OCI-LY1 (cell line): Measurements from ENCODE around the gene BMP5.

ENCODE experiments used
- H2AFZ ChIP-seq: fragments of 200-600 bp; sonication (generic), shearing (Covaris generic); 2 replicates; pipeline ENCODE4 v1.6.0; 2014; ENCODE audit warnings: antibody characterized with exemption, mild to moderate bottlenecking, low read length
- H3F3A ChIP-seq: fragments of 200-600 bp; sonication (generic), shearing (Covaris generic); 2 replicates; pipeline ENCODE4 v1.6.0; 2014; ENCODE audit warnings: mild to moderate bottlenecking, antibody characterized with exemption, low read length, moderate library complexity; ENCODE audit not compliant: insufficient read depth
- H3K27ac ChIP-seq: fragments of 200-600 bp; sonication (generic); 2 replicates; pipeline ENCODE4 v1.5.1; 2014; ENCODE audit warnings: low read length, mixed run types, mild to moderate bottlenecking, low read depth; ENCODE audit not compliant: poor library complexity, severe bottlenecking
- H3K27me3 ChIP-seq: fragments of 200-600 bp; sonication (generic); 2 replicates; pipeline ENCODE4 v1.6.0; 2014; ENCODE audit warnings: antibody characterized with exemption, mild to moderate bottlenecking, low read length, moderate library complexity; ENCODE audit not compliant: insufficient read depth
- H3K36me3 ChIP-seq: fragments of 200-600 bp; sonication (generic); 2 replicates; pipeline ENCODE4 v1.6.1; 2014; ENCODE audit warnings: mild to moderate bottlenecking, antibody characterized with exemption, low read length, moderate library complexity, mixed read lengths; ENCODE audit not compliant: insufficient read depth
- H3K4me1 ChIP-seq: fragments of 200-600 bp; sonication (generic); 2 replicates; pipeline ENCODE4 v1.5.1; 2014; ENCODE audit warnings: mild to moderate bottlenecking, low read length, moderate library complexity; ENCODE audit not compliant: insufficient read depth, severe bottlenecking
- H3K4me2 ChIP-seq: fragments of 200-600 bp; sonication (generic), shearing (Covaris generic); 2 replicates; pipeline ENCODE4 v1.6.1; 2014; ENCODE audit warnings: low read length
- H3K4me3 ChIP-seq: fragments of 200-600 bp; sonication (generic); 2 replicates; pipeline ENCODE4 v1.5.1; 2014; ENCODE audit warnings: low read length, low read depth, mild to moderate bottlenecking, mixed read lengths; ENCODE audit not compliant: poor library complexity, severe bottlenecking
- H3K79me2 ChIP-seq: fragments of 200-600 bp; shearing (Covaris generic); 2 replicates; pipeline ENCODE4 v1.6.1; 2016; ENCODE audit warnings: mixed run types, low read length, mixed read lengths; ENCODE audit not compliant: insufficient read depth
- H3K9ac ChIP-seq: fragments of 200-600 bp; sonication (generic), shearing (Covaris generic); 2 replicates; pipeline ENCODE4 v1.6.1; 2014; ENCODE audit warnings: mild to moderate bottlenecking, low read length, mixed read lengths
- H3K9me2 ChIP-seq: fragments of 200-600 bp; sonication (generic), shearing (Covaris generic); 2 replicates; pipeline ENCODE4 v1.6.1; 2014; ENCODE audit warnings: low read depth, mild to moderate bottlenecking, low read length, mixed read lengths
- H3K9me3 ChIP-seq: fragments of 200-600 bp; shearing (Covaris generic); 2 replicates; pipeline ENCODE4 v1.6.1; 2014; ENCODE audit warnings: low read length, mixed read lengths
- H4K20me1 ChIP-seq: fragments of 200-600 bp; sonication (generic), shearing (Covaris generic); 2 replicates; pipeline ENCODE4 v1.6.0; 2016; ENCODE audit warnings: mild to moderate bottlenecking, low read length; ENCODE audit not compliant: insufficient read depth
- EZH2 ChIP-seq: fragments of 200-600 bp; sonication (generic), shearing (Covaris generic); IDR thresholded peaks from 2 replicates; pipeline ENCODE4 v1.8.0; 2017; ENCODE audit warnings: borderline replicate concordance, mixed run types, mild to moderate bottlenecking, antibody characterized with exemption, low read length, moderate library complexity, mixed read lengths
- TF ChIP-seq, protein P1 (sequence below): fragments of 200-600 bp; sonication (generic), shearing (Covaris generic); IDR thresholded peaks from 2 replicates; pipeline ENCODE4 v1.5.1; 2017; ENCODE audit warnings: mild to moderate bottlenecking, antibody characterized with exemption, low read length, moderate library complexity, mixed read lengths

BMP5 gene

GRCh38 chr6:55835220-55835619 is 40.2 kb downstream of the BMP5 start:
- Histone ChIP-seq H3K9me2 (no peaks in the 10 kb centered on the region), H3K36me3 (no peaks in the 10 kb centered on the region), H3K4me3 (no peak overlapping the region), H3K4me1 (no peaks in the 10 kb centered on the region), H4K20me1 (no peaks in the 10 kb centered on the region), H3F3A (no peaks in the 10 kb centered on the region), H3K27ac (no peak overlapping the region), H3K9ac (no peak overlapping the region), H3K9me3 (no peaks in the 10 kb centered on the region), H3K79me2 (no peaks in the 10 kb centered on the region), H3K27me3 (no peaks in the 10 kb centered on the region), H3K4me2 (no peak overlapping the region), H2AFZ (no peak overlapping the region)
- no peak for TF ChIP-seq EZH2
- TF ChIP-seq, protein P1, sequence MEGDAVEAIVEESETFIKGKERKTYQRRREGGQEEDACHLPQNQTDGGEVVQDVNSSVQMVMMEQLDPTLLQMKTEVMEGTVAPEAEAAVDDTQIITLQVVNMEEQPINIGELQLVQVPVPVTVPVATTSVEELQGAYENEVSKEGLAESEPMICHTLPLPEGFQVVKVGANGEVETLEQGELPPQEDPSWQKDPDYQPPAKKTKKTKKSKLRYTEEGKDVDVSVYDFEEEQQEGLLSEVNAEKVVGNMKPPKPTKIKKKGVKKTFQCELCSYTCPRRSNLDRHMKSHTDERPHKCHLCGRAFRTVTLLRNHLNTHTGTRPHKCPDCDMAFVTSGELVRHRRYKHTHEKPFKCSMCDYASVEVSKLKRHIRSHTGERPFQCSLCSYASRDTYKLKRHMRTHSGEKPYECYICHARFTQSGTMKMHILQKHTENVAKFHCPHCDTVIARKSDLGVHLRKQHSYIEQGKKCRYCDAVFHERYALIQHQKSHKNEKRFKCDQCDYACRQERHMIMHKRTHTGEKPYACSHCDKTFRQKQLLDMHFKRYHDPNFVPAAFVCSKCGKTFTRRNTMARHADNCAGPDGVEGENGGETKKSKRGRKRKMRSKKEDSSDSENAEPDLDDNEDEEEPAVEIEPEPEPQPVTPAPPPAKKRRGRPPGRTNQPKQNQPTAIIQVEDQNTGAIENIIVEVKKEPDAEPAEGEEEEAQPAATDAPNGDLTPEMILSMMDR, result no peak

DNA sequence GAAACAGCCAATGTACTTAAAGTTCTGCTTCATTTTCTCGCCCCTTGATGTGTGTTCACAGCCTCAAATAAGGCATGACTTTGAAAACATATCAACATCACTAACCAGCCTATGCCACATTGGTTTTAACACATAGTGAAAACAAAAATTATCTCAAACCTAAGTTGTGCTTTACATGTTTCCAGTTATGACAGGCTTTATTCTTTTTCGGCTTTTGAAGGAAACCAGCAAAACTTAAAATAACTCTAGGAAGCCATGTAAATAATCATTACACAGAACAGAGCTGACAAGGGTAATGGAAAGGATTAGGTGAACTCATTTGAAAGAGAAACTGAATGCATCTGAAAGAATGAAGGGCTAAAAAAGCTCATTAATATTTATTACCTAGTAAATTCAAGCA is 42.1 kb downstream of the BMP5 start:
- no peaks in the 10 kb centered on the region for H3K79me2 ChIP-seq
- H3K9me2 ChIP-seq, result no peaks in the 10 kb centered on the region
- H3K4me2 ChIP-seq, result no peak overlapping the region
- H3K9ac ChIP-seq, result no peak overlapping the region
- no peaks in the 10 kb centered on the region for H3K27me3 ChIP-seq
- TF ChIP-seq, protein P1, result no peak
- H3K4me1 ChIP-seq, result no peaks in the 10 kb centered on the region
- no peaks in the 10 kb centered on the region for H4K20me1 ChIP-seq
- no peaks in the 10 kb centered on the region for H3K36me3 ChIP-seq
- H3K9me3 ChIP-seq, result no peaks in the 10 kb centered on the region
- H3F3A ChIP-seq, result no peaks in the 10 kb centered on the region
- no peak overlapping the region for H3K27ac ChIP-seq
- H2AFZ ChIP-seq, result no peak overlapping the region
- H3K4me3 ChIP-seq, result no peak overlapping the region

GRCh38 chr6:55827818-55828522 is 47.4 kb downstream of the BMP5 start:
- Histone ChIP-seq H3K27ac (no peak overlapping the region), H2AFZ (no peak overlapping the region), H3K27me3 (no peaks in the 10 kb centered on the region), H3K9me2 (no peaks in the 10 kb centered on the region), H3K36me3 (no peaks in the 10 kb centered on the region), H3K4me3 (no peak overlapping the region), H4K20me1 (no peaks in the 10 kb centered on the region), H3F3A (no peaks in the 10 kb centered on the region), H3K9ac (no peak overlapping the region), H3K79me2 (no peaks in the 10 kb centered on the region), H3K9me3 (no peaks in the 10 kb centered on the region), H3K4me1 (no peaks in the 10 kb centered on the region), H3K4me2 (no peak overlapping the region)
- TF ChIP-seq, protein P1, result no peak
- no peak for TF ChIP-seq EZH2
